Kidney (tissue), 14 donors: ENCODE data around the gene HES5. TPM values are rescaled to one million over a fixed set of nuclear protein-coding genes. Genes with fewer than 3 reads are reported as not detected.

Experiments used
- DNase-seq, 5 donors: peaks; one replicate each; pipeline ENCODE4 v3.0.0-alpha.2; 2013 to 2020
- FAIRE-seq: peaks from 2 replicates; lab custom pipeline; 2012; peaks lifted over from hg19 to GRCh38; lab: Jason Lieb, UNC
- H3K27ac ChIP-seq, 2 donors: one replicate each; pipeline ENCODE4 v1.7.0; 2013; ENCODE audit warnings: low read depth in 2 of 2, low read length in 2 of 2, inconsistent platforms in 1 of 2
- H3K27me3 ChIP-seq: one replicate; pipeline ENCODE4 v1.7.1; 2013; ENCODE audit warnings: low read length, inconsistent platforms; ENCODE audit not compliant: control insufficient read depth, insufficient read depth
- H3K36me3 ChIP-seq, 3 donors: one replicate each; pipeline versions ENCODE4 v1.7.0 to v1.7.1; 2013; ENCODE audit warnings: low read length in 3 of 3, control low read depth in 1 of 3, inconsistent platforms in 1 of 3; ENCODE audit not compliant: insufficient read depth in 3 of 3, control insufficient read depth in 2 of 3
- H3K4me1 ChIP-seq, 3 donors: one replicate each; pipeline versions ENCODE4 v1.7.0 to v1.7.1; 2013; ENCODE audit warnings: low read length in 3 of 3, inconsistent platforms in 1 of 3, low read depth in 1 of 3; ENCODE audit not compliant: control insufficient read depth in 2 of 3, insufficient read depth in 2 of 3
- H3K4me3 ChIP-seq, 3 donors: one replicate each; pipeline versions ENCODE4 v1.7.0 to v1.8.1; 2013; ENCODE audit warnings: low read length in 3 of 3, control low read depth in 1 of 3, inconsistent platforms in 1 of 3
- H3K9ac ChIP-seq, 3 donors: one replicate each; pipeline versions ENCODE4 v1.7.0 to v1.7.1; 2013; ENCODE audit warnings: low read length in 3 of 3, control low read depth in 1 of 3, inconsistent platforms in 1 of 3
- H3K9me3 ChIP-seq, 3 donors: one replicate each; pipeline versions ENCODE4 v1.7.0 to v1.7.1; 2013; ENCODE audit warnings: low read length in 3 of 3, control low read depth in 1 of 3, inconsistent platforms in 1 of 3; ENCODE audit not compliant: control insufficient read depth in 2 of 3, insufficient read depth in 1 of 3
- CTCF ChIP-seq: IDR thresholded peaks from 3 replicates; pipeline ENCODE4 v1.5.1; 2012; ENCODE audit warnings: mild to moderate bottlenecking, moderate library complexity, borderline replicate concordance; ENCODE audit not compliant: insufficient read depth; ENCODE audit errors: extremely low read depth
- intact Hi-C: fragments of 100-400 bp; cut with DNase I; formaldehyde crosslinking; loops from one replicate; pipeline ENCODE4 v1.11.1; 2022
- polyA plus RNA-seq: library from polyadenylated mRNA; stranded (reverse); fragments of 350-450 nt; fragmentation: Illumina TruSeq; extraction: RNeasy Lipid Tissue Mini Kit (QIAGEN cat#74804); gene quantifications from one replicate; pipeline ENCODE4 v1.2.3, GENCODE V29; 2014; ENCODE audit warnings: low read depth, low replicate concordance; ENCODE audit not compliant: insufficient read depth
- total RNA-seq: library from RNA; stranded (reverse); fragmentation: NEBNext Ultra II Directional; extraction: Animal tissue kit (Norgen Biotek cat#: 25700); gene quantifications from one replicate; pipeline ENCODE4 v1.2.1, GENCODE V29; 2021
- donor health status: control.
- donor health status: control.
- donor health status: control.
- donor health status: control.
- donor health status: control.
- donor health status: DM: yes; HTN: yes; CAD: no.
- donor health status: Normal renal cell carcinoma (clear cell type).

Gene HES5
- total and polyA plus RNA-seq, 2 donors from 2014 or later, result 0.44 TPM; not detected in 1

GRCh38 chr1:2514863-2515762, 14.9 kb downstream of the HES5 start:
- FAIRE-seq, result no peak
- Histone ChIP-seq H3K4me3 (no peak overlapping the region), H3K36me3 (peaks cover 0 to 54% (median 44%) of the 10 kb centered on the region in 3 donors), H3K27ac (no peak overlapping the region), H3K9me3 (no peaks in the 10 kb centered on the region), H3K27me3 (no peaks in the 10 kb centered on the region), H3K9ac (no peak overlapping the region), H3K4me1 (no peaks in the 10 kb centered on the region)
- no peak for DNase-seq
- TF ChIP-seq CTCF, result no peak
- intact Hi-C loops, result no loop called here

- DNase-seq, result peak in 1 of 5 donors; percentile 52
- H3K27me3 ChIP-seq, result no peaks in the 10 kb centered on the region
- H3K9ac ChIP-seq, result no peak overlapping the region
- no peak overlapping the region for H3K4me3 ChIP-seq
- no peak for FAIRE-seq
- intact Hi-C loops, result no loop called here
- H3K9me3 ChIP-seq, result no peaks in the 10 kb centered on the region
- H3K27ac ChIP-seq, result no peak overlapping the region
- peaks cover 0 to 52% (median 44%) of the 10 kb centered on the region in 3 donors for H3K36me3 ChIP-seq
- H3K4me1 ChIP-seq, result no peaks in the 10 kb centered on the region
- no peak for TF ChIP-seq CTCF
Observed at GRCh38 chr1:2513939-2514652, 16.0 kb downstream of the HES5 start.

GRCh38 chr1:2512862-2513421, 17.1 kb downstream of the HES5 start:
- Histone ChIP-seq H3K36me3 (peaks cover 0 to 41% (median 33%) of the 10 kb centered on the region in 3 donors), H3K9ac (no peak overlapping the region), H3K27me3 (no peaks in the 10 kb centered on the region), H3K9me3 (no peaks in the 10 kb centered on the region), H3K27ac (no peak overlapping the region), H3K4me3 (no peak overlapping the region), H3K4me1 (no peaks in the 10 kb centered on the region)
- TF ChIP-seq CTCF, result no peak
- intact Hi-C loops, result no loop called here
- FAIRE-seq, result no peak
- no peak for DNase-seq
